OCI-LY7 (cell line): ENCODE results near the gene IRX4. TPM values are rescaled to one million over a fixed set of nuclear protein-coding genes. Genes with fewer than 3 reads are reported as not detected.

Experiments
- BruUV-seq: library from RNA; stranded (reverse); fragments of 400-500 nt; replicated peaks from 2 replicates; lab custom pipeline; 2021; lab: Mats Ljungman, UMichigan
- CTCF ChIA-PET: fragments of 300-600 bp; sonication (Branson Sonifier 250); formaldehyde crosslinking; loops from one replicate; lab custom pipeline; 2022; ENCODE audit warnings: antibody characterized with exemption; ENCODE audit not compliant: unreplicated experiment; lab: Charles Lee
- POLR2A ChIA-PET: fragments of 300-600 bp; sonication (Branson Sonifier 250); formaldehyde crosslinking; loops from one replicate; lab custom pipeline; 2022; ENCODE audit warnings: antibody characterized with exemption; lab: Charles Lee
- DNase-seq: peaks from one replicate; pipeline ENCODE4 v3.0.0-alpha.2; 2015; ENCODE audit warnings: low spot score
- H2AFZ ChIP-seq: fragments of 200-600 bp; sonication (generic), shearing (Covaris generic); 2 replicates; pipeline ENCODE4 v1.6.1; 2014; ENCODE audit warnings: mild to moderate bottlenecking, antibody characterized with exemption, low read length, moderate library complexity
- H3K27ac ChIP-seq: fragments of 200-600 bp; sonication (generic); 2 replicates; pipeline ENCODE4 v1.5.1; 2014; ENCODE audit warnings: mixed run types, low read depth, mild to moderate bottlenecking, moderate library complexity, low read length, inconsistent platforms; ENCODE audit not compliant: poor library complexity, severe bottlenecking
- H3K36me3 ChIP-seq: fragments of 200-600 bp; sonication (generic); 2 replicates; pipeline ENCODE4 v1.6.1; 2014; ENCODE audit warnings: mild to moderate bottlenecking, antibody characterized with exemption, low read length, moderate library complexity, mixed read lengths; ENCODE audit not compliant: insufficient read depth
- H3K4me1 ChIP-seq: fragments of 200-600 bp; sonication (generic); 2 replicates; pipeline ENCODE4 v1.5.1; 2014; ENCODE audit warnings: mild to moderate bottlenecking, low read length; ENCODE audit not compliant: insufficient read depth, poor library complexity, severe bottlenecking
- H3K4me2 ChIP-seq: fragments of 200-600 bp; sonication (generic); 2 replicates; pipeline ENCODE4 v1.6.1; 2014; ENCODE audit warnings: mild to moderate bottlenecking, low read length
- H3K4me3 ChIP-seq: fragments of 200-600 bp; sonication (generic); 2 replicates; pipeline ENCODE4 v1.5.1; 2014; ENCODE audit warnings: mild to moderate bottlenecking, low read depth, low read length; ENCODE audit not compliant: poor library complexity, severe bottlenecking
- H3K79me2 ChIP-seq: fragments of 200-600 bp; sonication (generic); 2 replicates; pipeline ENCODE4 v1.6.1; 2016; ENCODE audit warnings: low read depth, mild to moderate bottlenecking, low read length, moderate library complexity, mixed read lengths; ENCODE audit not compliant: insufficient read depth
- H3K9me2 ChIP-seq: fragments of 200-600 bp; sonication (generic); 2 replicates; pipeline ENCODE4 v1.6.1; 2016; ENCODE audit warnings: mild to moderate bottlenecking, low read length, mixed read lengths; ENCODE audit not compliant: insufficient read depth
- H3K9me3 ChIP-seq: fragments of 200-600 bp; sonication (generic); 2 replicates; pipeline ENCODE4 v1.6.1; 2014; ENCODE audit warnings: mild to moderate bottlenecking, mixed run types, low read length, mixed read lengths
- H4K20me1 ChIP-seq: fragments of 200-600 bp; sonication (generic); 2 replicates; pipeline ENCODE4 v1.6.1; 2014; ENCODE audit warnings: mild to moderate bottlenecking, antibody characterized with exemption, low read length, moderate library complexity, mixed read lengths; ENCODE audit not compliant: insufficient read depth
- EZH2phosphoT487 ChIP-seq: fragments of 200-600 bp; sonication (generic); IDR thresholded peaks from 2 replicates; pipeline ENCODE4 v1.6.1; 2018; ENCODE audit warnings: low read depth, borderline replicate concordance, mild to moderate bottlenecking, mixed run types, antibody characterized with exemption, low read length, moderate library complexity, mixed read lengths
- intact Hi-C: fragments of 100-400 bp; cut with micrococcal nuclease; formaldehyde crosslinking; loops from one replicate; pipeline ENCODE4 v1.10.0; 2022; ENCODE audit not compliant: unreplicated experiment
- total RNA-seq, 2 experiments: library from RNA; depleted of rRNA in 1 of 2; stranded (reverse); fragments of >200 nt in 1 of 2; shearing (Covaris generic) in 1 of 2; gene quantifications; 2 replicates each; pipeline ENCODE4 v1.2.3, GENCODE V29; 2014 to 2022
- TF ChIP-seq, protein P1 (sequence below): fragments of 200-600 bp; sonication (generic); conservative IDR thresholded peaks from 2 replicates; pipeline ENCODE4 v1.5.1; 2014; ENCODE audit warnings: mild to moderate bottlenecking, antibody characterized with exemption, low read length, moderate library complexity, mixed read lengths

IRX4 gene
- total RNA-seq, 2 experiments from 2014 or later, result not detected

GRCh38 chr5:1856596-1857255, 26.0 kb downstream of the IRX4 start:
- ChIA-PET CTCF (no interaction called here), POLR2A (no interaction called here)
- Histone ChIP-seq H3K4me1 (no peaks in the 10 kb centered on the region), H2AFZ (no peak overlapping the region), H3K79me2 (no peaks in the 10 kb centered on the region), H3K27ac (no peak overlapping the region), H3K9me3 (no peaks in the 10 kb centered on the region), H3K9me2 (no peaks in the 10 kb centered on the region), H4K20me1 (no peaks in the 10 kb centered on the region), H3K36me3 (no peaks in the 10 kb centered on the region), H3K4me3 (no peak overlapping the region), H3K4me2 (no peak overlapping the region)
- intact Hi-C loops, result no loop called here
- no TSS peak for BruUV-seq
- DNase-seq, result no peak
- TF ChIP-seq, protein P1, sequence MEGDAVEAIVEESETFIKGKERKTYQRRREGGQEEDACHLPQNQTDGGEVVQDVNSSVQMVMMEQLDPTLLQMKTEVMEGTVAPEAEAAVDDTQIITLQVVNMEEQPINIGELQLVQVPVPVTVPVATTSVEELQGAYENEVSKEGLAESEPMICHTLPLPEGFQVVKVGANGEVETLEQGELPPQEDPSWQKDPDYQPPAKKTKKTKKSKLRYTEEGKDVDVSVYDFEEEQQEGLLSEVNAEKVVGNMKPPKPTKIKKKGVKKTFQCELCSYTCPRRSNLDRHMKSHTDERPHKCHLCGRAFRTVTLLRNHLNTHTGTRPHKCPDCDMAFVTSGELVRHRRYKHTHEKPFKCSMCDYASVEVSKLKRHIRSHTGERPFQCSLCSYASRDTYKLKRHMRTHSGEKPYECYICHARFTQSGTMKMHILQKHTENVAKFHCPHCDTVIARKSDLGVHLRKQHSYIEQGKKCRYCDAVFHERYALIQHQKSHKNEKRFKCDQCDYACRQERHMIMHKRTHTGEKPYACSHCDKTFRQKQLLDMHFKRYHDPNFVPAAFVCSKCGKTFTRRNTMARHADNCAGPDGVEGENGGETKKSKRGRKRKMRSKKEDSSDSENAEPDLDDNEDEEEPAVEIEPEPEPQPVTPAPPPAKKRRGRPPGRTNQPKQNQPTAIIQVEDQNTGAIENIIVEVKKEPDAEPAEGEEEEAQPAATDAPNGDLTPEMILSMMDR, result no peak
- no peak for TF ChIP-seq EZH2phosphoT487

DNA sequence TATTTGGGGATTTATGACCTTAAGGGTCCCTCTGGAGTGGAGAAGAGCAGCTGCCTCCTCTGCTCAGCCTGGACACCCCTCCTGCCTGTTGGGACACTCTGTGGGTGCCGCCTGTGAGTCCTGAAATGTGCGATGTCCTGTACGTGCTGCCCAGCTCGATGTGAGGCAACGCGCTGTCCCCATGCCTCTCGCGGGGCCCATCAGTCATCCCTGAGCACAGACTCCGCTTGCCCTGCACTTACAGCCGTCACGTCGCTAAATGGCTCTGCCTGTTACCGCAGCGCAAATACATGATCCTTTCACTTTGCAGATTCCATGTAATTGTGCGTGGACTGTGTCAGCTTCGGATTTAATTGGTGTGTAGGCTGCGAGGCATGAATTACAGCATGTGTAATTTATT, 27.1 kb downstream of the IRX4 start:
- TF ChIP-seq EZH2phosphoT487, result no peak
- TF ChIP-seq, protein P1, result no peak
- no peak overlapping the region for H2AFZ ChIP-seq
- H3K4me3 ChIP-seq, result no peak overlapping the region
- H3K27ac ChIP-seq, result no peak overlapping the region
- intact Hi-C loops, result no loop called here
- H3K36me3 ChIP-seq, result no peaks in the 10 kb centered on the region
- no peaks in the 10 kb centered on the region for H3K4me1 ChIP-seq
- no peak for DNase-seq
- H3K79me2 ChIP-seq, result no peaks in the 10 kb centered on the region
- BruUV-seq, result no TSS peak
- no peak overlapping the region for H3K4me2 ChIP-seq
- H3K9me2 ChIP-seq, result no peaks in the 10 kb centered on the region
- ChIA-PET CTCF (no interaction called here), POLR2A (no interaction called here)
- no peaks in the 10 kb centered on the region for H3K9me3 ChIP-seq
- H4K20me1 ChIP-seq, result no peaks in the 10 kb centered on the region

DNA sequence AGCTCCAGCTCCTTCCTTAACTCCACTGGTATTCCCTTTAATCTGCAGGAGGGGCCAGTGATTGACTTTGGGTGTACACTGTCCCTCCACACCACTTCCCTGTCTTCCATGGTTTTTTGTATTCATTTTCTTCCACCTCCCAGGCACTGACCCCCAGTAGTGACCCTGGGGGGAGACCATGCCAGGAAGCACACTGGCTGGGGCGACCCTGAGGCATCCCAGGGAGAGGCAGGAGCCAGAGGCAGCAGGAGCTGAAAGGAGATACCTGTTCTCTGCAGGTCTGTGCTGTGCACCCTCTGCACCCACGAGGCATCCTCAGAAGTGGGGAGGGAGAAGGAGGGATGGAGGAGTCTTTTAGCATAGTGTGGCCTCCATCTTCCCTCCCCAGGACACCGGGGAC, 27.6 kb downstream of the IRX4 start:
- Histone ChIP-seq H3K9me3 (no peaks in the 10 kb centered on the region), H3K9me2 (no peaks in the 10 kb centered on the region), H3K79me2 (no peaks in the 10 kb centered on the region), H3K27ac (no peak overlapping the region), H3K4me1 (no peaks in the 10 kb centered on the region), H3K4me2 (no peak overlapping the region), H2AFZ (no peak overlapping the region), H3K4me3 (no peak overlapping the region), H4K20me1 (no peaks in the 10 kb centered on the region), H3K36me3 (no peaks in the 10 kb centered on the region)
- no peak for DNase-seq
- ChIA-PET CTCF (no interaction called here), POLR2A (no interaction called here)
- TF ChIP-seq, protein P1, result no peak
- TF ChIP-seq EZH2phosphoT487, result no peak
- BruUV-seq, result no TSS peak
- intact Hi-C loops, result no loop called here
